Activated naive CD4-positive, alpha-beta T cell treated with anti-CD3 and anti-CD28 coated beads, Interleukin-2, amount 10 ng/mL, durations not matched to agents 7 days and 5 days (primary cell): ENCODE results near the gene TNRC6B.
"Not testable (repeated sequence)": the region's sequence is repeated elsewhere in the genome, so short reads cannot be mapped to it uniquely, and the experiment has no call there.

Experiments
- CTCF ChIA-PET: fragments of 350-600 bp; sonication (Branson Sonifier 250); formaldehyde crosslinking; loops from one replicate; lab custom pipeline; 2021; ENCODE audit warnings: antibody characterized with exemption; lab: Charles Lee
- DNase-seq: peaks from one replicate; pipeline ENCODE4 v3.0.0-alpha.2; 2020
- H3K27ac Mint-ChIP-seq: one replicate; pipeline ENCODE4 v1.8.0; 2021; ENCODE audit warnings: mild to moderate bottlenecking, moderate library complexity, mixed read lengths
- H3K27me3 Mint-ChIP-seq: one replicate; pipeline ENCODE4 v1.8.0; 2021; ENCODE audit warnings: mild to moderate bottlenecking, mixed read lengths
- H3K36me3 Mint-ChIP-seq: one replicate; pipeline ENCODE4 v1.8.0; 2021; ENCODE audit warnings: mixed read lengths
- H3K4me1 Mint-ChIP-seq: one replicate; pipeline ENCODE4 v1.8.0; 2021; ENCODE audit warnings: mixed read lengths
- H3K4me3 Mint-ChIP-seq: one replicate; pipeline ENCODE4 v1.8.0; 2021; ENCODE audit warnings: mild to moderate bottlenecking, moderate library complexity, mixed read lengths
- H3K9me3 Mint-ChIP-seq: one replicate; pipeline ENCODE4 v1.8.0; 2021; ENCODE audit warnings: mixed read lengths

TNRC6B gene

DNA sequence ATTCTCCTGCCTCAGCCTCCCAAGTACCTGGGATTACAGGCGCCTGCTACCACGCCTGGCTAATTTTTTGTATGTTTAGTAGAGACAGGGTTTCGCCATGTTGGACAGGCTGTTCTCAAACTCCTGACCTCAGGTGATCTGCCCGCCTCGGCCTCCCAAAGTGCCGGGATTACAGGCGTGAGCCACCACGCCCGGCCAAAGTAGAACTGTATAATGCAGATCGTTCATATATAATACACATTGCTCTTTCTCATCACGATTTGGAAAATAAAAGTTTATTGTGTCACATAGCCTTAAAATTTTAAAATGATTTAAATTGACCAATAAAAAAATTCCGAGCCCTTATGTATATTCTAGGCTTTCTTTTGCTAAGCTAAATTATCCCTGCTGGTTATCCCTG lies 133.9 kb downstream of the TNRC6B start:
- DNase-seq, H3K27ac Mint-ChIP-seq, H3K27me3 Mint-ChIP-seq, CTCF ChIA-PET, H3K9me3 Mint-ChIP-seq, H3K4me3 Mint-ChIP-seq: not testable (repeated sequence)
- Mint-ChIP-seq H3K36me3 (peaks cover 79% of the 10 kb centered on the region), H3K4me1 (peaks cover 33% of the 10 kb centered on the region)

- Mint-ChIP-seq H3K27ac (no peak overlapping the region), H3K9me3 (no peaks in the 10 kb centered on the region)
These were observed 134.3 kb downstream of the TNRC6B start for GRCh38 chr22:40312050-40312449.

GRCh38 chr22:40313007-40313406 lies 135.3 kb downstream of the TNRC6B start:
- H3K4me1 Mint-ChIP-seq: peaks cover 28% of the 10 kb centered on the region
- peak overlapping the region; percentile 13 for H3K27ac Mint-ChIP-seq
- H3K36me3 Mint-ChIP-seq: peaks cover 84% of the 10 kb centered on the region
- DNase-seq: no peak
- H3K27me3 Mint-ChIP-seq: no peaks in the 10 kb centered on the region
- H3K4me3 Mint-ChIP-seq: no peak overlapping the region
- CTCF ChIA-PET: no interaction called here
- H3K9me3 Mint-ChIP-seq: no peaks in the 10 kb centered on the region

More at GRCh38 chr22:40312050-40312449, 134.3 kb downstream of the TNRC6B start:
- DNase-seq: no peak
- Mint-ChIP-seq H3K4me1 (peaks cover 35% of the 10 kb centered on the region), H3K36me3 (peaks cover 84% of the 10 kb centered on the region), H3K4me3 (no peak overlapping the region), H3K27me3 (no peaks in the 10 kb centered on the region)
- CTCF ChIA-PET: no interaction called here

DNA sequence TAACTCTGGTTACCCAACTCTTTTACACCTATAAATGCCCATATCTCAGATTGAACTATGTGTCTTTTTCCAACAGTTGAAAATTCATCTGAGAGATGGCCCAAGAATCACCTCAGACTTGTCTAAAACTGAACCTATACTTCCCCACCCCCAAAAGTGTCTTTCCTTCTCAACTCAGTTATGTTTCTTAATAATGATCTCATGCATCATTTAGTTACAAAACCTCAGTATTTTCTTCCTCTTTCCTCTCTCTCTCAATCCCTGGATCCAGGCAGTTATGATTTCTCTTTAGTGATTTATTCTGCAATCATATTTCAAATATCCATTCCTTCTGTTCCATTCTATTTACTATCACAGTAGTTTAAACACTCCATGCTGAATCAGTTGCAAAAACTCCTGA lies 136.3 kb downstream of the TNRC6B start:
- Mint-ChIP-seq H3K4me3 (no peak overlapping the region), H3K27me3 (no peaks in the 10 kb centered on the region), H3K27ac (no peak overlapping the region), H3K9me3 (no peaks in the 10 kb centered on the region), H3K36me3 (peaks cover 82% of the 10 kb centered on the region), H3K4me1 (peaks cover 23% of the 10 kb centered on the region)
- CTCF ChIA-PET: no interaction called here
- DNase-seq: no peak

DNA sequence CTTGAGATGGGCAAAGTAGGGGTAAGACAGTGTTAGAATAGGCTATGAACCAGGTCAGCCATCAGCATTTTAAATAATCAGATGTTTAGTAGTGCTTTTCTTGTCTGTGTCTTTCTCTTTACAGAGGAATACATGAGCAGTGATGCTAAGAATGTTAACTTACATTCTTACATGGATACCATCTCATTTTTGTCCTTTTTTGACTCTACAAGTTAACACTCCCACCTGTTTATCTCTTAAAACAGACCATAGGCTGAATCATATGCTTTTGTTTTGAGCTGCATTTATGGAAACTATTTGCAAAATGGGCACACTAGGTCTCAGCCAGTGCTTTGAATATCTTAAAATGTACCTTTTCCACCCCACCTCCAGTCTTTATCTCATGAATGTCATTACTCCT lies 143.0 kb downstream of the TNRC6B start:
- no peak for DNase-seq
- Mint-ChIP-seq H3K4me1 (peaks cover 56% of the 10 kb centered on the region), H3K36me3 (peaks cover 80% of the 10 kb centered on the region), H3K27ac (peak overlapping the region; percentile 55), H3K4me3 (no peak overlapping the region), H3K9me3 (no peaks in the 10 kb centered on the region), H3K27me3 (no peaks in the 10 kb centered on the region)
- CTCF ChIA-PET: no interaction called here

DNA sequence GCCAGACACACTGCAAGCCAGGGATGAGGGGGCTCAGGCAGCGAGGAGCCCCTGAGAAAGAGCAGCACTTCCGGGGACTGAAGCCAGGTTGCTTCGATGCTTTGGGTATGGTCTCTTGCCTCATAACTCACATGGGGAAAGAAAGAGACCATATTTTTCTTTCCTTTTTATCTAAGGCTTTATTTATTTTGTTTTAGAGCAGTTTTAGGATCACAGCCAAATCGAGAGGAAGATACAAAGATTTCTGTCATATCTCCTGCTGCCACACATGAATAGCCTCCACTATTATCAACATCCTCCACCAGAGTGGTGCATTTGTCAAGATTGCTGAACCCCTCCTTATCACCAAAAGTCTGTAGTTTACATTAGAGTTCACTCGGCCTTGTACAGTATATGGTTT lies 144.3 kb downstream of the TNRC6B start:
- peaks cover 62% of the 10 kb centered on the region for H3K4me1 Mint-ChIP-seq
- H3K27me3 Mint-ChIP-seq: no peaks in the 10 kb centered on the region
- no peak overlapping the region for H3K4me3 Mint-ChIP-seq
- CTCF ChIA-PET: interaction anchor here (1.9 kb wide), 1 partner anchor 26 kb away, joined by 5 read pairs; no protein-coding TSS in a partner anchor
- no peak for DNase-seq
- peak overlapping the region; percentile 62 for H3K27ac Mint-ChIP-seq
- no peaks in the 10 kb centered on the region for H3K9me3 Mint-ChIP-seq
- peaks cover 76% of the 10 kb centered on the region for H3K36me3 Mint-ChIP-seq

DNA sequence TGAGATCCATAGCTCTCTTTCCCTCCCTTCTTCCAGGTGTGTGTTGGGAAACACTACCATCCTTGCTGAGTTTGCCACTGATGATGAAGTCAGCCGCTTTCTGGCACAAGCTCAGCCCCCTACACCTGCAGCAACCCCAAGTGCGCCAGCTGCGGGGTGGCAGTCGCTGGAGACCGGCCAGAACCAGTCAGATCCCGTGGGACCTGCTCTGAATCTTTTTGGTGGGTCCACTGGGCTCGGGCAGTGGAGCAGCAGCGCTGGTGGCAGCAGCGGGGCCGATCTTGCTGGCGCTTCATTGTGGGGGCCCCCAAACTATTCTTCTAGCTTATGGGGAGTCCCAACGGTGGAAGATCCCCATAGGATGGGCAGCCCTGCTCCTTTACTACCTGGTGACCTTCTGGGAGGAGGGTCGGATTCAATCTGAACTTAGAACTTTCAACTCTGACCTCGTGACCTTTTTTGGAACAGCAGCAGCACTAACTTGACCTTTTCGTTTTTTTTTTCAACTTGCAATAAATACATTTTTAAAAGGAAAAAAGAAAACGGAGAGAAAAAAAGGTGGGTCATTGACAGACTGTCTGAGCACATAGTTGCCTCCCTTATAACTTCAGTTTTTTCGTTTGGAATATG lies 145.2 kb downstream of the TNRC6B start:
- no peak overlapping the region for H3K4me3 Mint-ChIP-seq
- H3K9me3 Mint-ChIP-seq: no peaks in the 10 kb centered on the region
- peak overlapping the region; percentile 99 for H3K27ac Mint-ChIP-seq
- H3K27me3 Mint-ChIP-seq: no peaks in the 10 kb centered on the region
- CTCF ChIA-PET: interaction anchor here (1.9 kb wide), 1 partner anchor 25 kb away, joined by 5 read pairs; no protein-coding TSS in a partner anchor
- peaks cover 71% of the 10 kb centered on the region for H3K4me1 Mint-ChIP-seq
- DNase-seq: no peak
- H3K36me3 Mint-ChIP-seq: peaks cover 76% of the 10 kb centered on the region

DNA sequence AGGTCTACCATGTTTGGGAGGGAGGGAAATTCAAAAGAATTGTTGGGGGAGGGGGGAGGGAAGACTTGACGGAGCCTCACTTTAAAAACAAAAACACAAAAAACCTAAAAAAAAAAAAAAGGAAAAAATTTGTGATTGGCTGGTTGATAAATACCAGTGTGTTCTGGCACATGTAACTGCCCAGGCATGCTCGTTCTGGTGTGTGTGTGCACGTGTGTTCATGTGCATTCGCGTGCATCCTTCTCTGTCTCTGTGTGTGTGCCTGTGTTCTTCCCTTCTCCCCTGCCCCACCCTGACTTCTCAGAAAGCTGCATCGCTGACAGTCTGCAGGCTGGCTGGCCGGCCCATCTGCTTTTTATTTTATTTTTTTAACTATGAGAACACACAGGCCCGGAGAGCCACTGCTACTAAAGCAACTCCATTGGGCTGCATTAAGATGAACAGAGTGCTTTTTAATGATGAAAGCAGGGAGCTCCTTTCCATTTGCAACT lies 146.0 kb downstream of the TNRC6B start:
- peaks cover 76% of the 10 kb centered on the region for H3K36me3 Mint-ChIP-seq
- H3K9me3 Mint-ChIP-seq: no peaks in the 10 kb centered on the region
- H3K27me3 Mint-ChIP-seq: no peaks in the 10 kb centered on the region
- H3K4me3 Mint-ChIP-seq: peak overlapping the region; percentile 62
- peak; percentile 68 for DNase-seq
- peaks cover 74% of the 10 kb centered on the region for H3K4me1 Mint-ChIP-seq
- peak overlapping the region; percentile 99 for H3K27ac Mint-ChIP-seq
- CTCF ChIA-PET: interaction anchor here (0.8 to 1.0 kb wide), 2 partner anchors 23 to 26 kb away, joined by 3 to 4 read pairs; no protein-coding TSS in a partner anchor

DNA sequence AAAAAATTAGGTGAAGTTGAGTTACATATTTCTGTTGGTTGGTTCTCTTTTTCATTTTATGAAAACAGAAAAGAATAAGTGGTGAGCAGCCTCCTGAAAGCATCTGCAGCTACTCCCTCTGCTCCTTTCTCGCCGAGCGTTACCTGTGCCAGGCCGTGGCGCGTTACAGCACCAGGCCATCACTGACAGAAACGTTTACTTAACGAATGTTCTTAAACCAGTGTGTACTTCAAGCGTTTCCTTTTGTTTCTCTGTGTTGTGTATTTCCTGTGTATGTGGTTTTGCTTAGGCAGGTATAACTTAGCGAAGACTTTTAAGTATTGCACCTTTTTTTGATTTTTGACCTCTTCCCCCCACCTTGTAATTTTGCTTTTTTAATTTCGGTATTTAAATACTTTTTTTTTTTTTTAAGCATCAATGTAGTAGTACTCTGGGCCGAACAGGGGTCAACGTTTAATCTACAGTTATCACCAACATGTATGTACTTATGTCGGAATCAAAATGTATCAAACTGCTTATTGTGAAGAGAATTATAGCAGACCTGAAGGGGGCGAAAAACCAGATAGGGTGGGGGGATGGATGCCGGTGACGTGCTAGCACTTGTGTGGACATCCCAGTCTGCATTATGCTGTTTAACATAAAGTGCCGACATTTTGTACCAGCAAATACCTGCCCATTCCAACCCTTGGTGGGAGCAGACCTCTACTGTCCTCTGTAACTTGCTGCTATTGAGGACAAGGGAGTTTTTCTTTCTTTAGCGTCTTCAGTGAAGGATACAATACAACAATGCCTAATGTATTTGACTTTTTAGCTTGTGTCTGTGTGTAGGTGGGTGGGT lies 147.0 kb downstream of the TNRC6B start:
- H3K36me3 Mint-ChIP-seq: peaks cover 78% of the 10 kb centered on the region
- H3K9me3 Mint-ChIP-seq: no peaks in the 10 kb centered on the region
- CTCF ChIA-PET: interaction anchor here (0.8 to 1.1 kb wide), 3 partner anchors 9 to 25 kb away, joined by 3 to 4 read pairs (median 3); no protein-coding TSS in a partner anchor
- H3K27ac Mint-ChIP-seq: peak overlapping the region; percentile 99
- no peaks in the 10 kb centered on the region for H3K27me3 Mint-ChIP-seq
- peak; percentile 75 for DNase-seq
- H3K4me1 Mint-ChIP-seq: peaks cover 83% of the 10 kb centered on the region
- peak overlapping the region; percentile 62 for H3K4me3 Mint-ChIP-seq

DNA sequence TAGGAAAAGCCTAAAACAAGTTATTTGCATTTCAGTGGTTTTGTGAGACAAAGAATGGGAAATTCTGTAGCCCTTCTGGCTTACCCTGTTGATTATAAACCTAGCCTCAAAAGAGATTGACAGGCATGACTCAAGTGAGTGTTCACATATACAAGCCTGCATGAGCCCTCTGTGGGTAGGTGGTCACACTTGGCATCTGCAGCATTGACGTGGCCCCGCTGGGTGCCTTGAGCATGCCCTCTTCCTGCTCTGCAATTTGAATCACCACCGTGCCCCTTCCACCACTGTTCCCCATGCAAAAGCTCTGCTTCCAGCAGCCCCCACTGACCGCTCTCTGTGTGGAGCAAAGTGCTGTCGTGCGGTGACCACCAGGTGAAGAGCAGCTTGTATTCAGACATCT lies 147.6 kb downstream of the TNRC6B start:
- Mint-ChIP-seq H3K4me1 (peaks cover 89% of the 10 kb centered on the region), H3K27ac (peak overlapping the region; percentile 99), H3K4me3 (peak overlapping the region; percentile 62), H3K9me3 (no peaks in the 10 kb centered on the region), H3K36me3 (peaks cover 77% of the 10 kb centered on the region), H3K27me3 (no peaks in the 10 kb centered on the region)
- CTCF ChIA-PET: interaction anchor here (0.9 to 1.1 kb wide), 2 partner anchors 8 to 23 kb away, joined by 3 read pairs; no protein-coding TSS in a partner anchor
- peak; percentile 52 for DNase-seq

DNA sequence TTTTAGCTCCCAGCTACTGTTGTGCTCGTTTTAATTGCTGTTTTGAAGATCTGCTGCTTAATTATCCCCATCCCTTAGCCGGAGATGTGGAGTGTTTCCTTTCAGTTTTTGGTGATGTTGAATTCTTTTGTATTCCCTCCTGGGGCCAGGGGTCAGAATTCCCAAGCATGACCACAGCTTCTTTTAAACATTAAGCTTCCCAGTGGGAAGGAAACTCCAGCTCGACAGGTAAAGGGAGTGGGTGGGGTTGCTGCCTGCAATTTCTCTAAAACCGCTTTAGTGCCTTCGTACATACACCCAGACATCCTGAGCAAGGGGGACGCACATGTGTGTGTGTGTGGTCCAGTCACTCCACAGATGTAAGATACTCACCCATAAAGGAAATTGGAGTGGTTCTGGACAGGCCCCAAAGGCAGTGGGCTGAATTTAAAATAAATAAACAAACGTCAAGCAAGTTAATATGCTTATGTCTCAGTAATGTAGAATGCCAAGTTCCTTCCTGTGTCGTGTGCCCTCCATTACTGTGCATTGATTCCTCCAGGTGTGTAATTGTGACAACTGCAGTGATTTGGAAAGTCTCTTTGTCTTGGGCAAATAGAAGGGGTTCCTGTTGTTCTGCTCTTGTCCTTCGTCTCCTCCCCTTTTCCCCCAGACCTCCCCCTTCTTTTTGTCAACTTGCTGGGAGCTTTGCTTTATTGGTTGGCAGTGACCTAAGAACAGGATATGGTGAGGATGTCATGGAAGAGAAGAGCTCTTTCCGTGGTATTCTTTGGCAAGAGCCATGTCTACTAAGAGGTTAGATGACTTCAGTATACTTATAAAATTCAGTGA lies 149.4 kb downstream of the TNRC6B start:
- peaks cover 68% of the 10 kb centered on the region for H3K36me3 Mint-ChIP-seq
- CTCF ChIA-PET: no interaction called here
- peak overlapping the region; percentile 81 for H3K27ac Mint-ChIP-seq
- peaks cover 98% of the 10 kb centered on the region for H3K4me1 Mint-ChIP-seq
- H3K4me3 Mint-ChIP-seq: no peak overlapping the region
- H3K27me3 Mint-ChIP-seq: no peaks in the 10 kb centered on the region
- peak; percentile 41 for DNase-seq
- no peaks in the 10 kb centered on the region for H3K9me3 Mint-ChIP-seq

DNA sequence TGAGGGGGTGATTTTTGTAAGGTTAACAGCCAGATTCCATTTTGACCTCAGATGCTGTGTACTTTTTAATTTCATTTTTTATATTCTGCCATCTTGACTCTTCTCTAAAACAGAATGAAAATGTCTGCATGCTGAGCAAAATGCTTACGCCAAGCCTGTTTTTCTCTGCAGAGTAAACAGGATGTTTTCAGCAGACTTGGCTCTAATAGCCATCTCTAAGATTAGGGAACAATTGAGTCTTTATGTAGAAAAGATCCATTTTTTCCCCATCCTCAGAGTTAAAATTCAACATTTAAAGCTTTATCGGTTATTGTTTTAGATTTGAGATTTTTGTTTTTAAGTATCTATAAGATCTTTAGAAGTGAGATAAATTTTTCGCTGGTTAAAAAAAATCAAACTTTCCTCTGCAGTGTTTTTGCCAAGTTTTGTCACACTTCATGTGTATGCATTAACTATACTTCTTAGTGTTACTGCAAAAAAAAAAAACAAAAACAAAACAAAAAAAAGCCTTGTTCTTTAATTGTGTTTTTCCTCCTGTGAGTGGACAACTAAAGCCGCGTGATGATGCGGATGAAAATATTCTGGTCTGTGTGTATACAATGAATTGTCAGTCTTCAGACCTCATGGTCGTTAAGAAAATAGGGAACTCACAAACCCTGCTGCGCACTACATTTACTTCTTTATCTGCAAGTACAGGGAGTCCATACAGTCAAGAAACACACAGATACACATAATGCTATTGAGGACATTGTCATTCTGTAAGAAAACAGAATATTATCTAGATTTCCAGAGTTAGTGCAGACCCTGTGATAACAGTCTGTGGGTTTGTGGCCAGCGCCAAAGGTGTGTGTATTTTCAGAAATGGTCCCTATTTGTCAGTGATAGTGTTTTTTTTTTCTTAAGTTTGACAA lies 151.1 kb downstream of the TNRC6B start:
- CTCF ChIA-PET: no interaction called here
- DNase-seq: no peak
- Mint-ChIP-seq H3K27ac (no peak overlapping the region), H3K4me1 (peaks cover 98% of the 10 kb centered on the region), H3K27me3 (no peaks in the 10 kb centered on the region), H3K9me3 (no peaks in the 10 kb centered on the region), H3K4me3 (no peak overlapping the region), H3K36me3 (peaks cover 62% of the 10 kb centered on the region)

DNA sequence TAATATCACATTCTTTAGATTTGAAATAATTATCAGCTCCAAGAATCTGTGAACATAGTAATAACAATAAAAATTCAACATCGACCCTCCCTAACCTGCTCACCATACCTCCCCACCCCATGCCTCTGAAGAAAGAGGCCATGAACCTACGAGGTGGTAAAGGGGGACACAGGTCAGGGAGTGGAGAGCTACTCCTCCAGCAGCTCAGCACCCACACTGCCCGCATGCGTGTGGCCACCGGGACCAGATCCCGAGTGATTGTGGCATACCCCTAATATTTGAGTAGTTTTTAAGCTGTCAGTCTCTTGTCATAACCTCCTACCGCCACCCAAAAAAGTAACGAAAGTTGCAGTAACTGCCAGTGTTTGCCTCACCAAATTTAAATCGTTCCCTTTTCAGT lies 151.7 kb downstream of the TNRC6B start:
- Mint-ChIP-seq H3K9me3 (no peaks in the 10 kb centered on the region), H3K4me3 (no peak overlapping the region), H3K36me3 (peaks cover 61% of the 10 kb centered on the region), H3K4me1 (peaks cover 98% of the 10 kb centered on the region), H3K27me3 (no peaks in the 10 kb centered on the region), H3K27ac (no peak overlapping the region)
- CTCF ChIA-PET: no interaction called here
- no peak for DNase-seq
